CD4-positive, alpha-beta T cell treated with Interleukin-15 for 1 hour (primary cell): ENCODE results near the gene TRAF2.
A peak's percentile ranks its signal among the peaks of the same experiment; 100 is the strongest.

Experiments
- DNase-seq: peaks from one replicate; pipeline ENCODE4 v3.0.0-alpha.2; 2020

The TRAF2 gene

GRCh38 chr9:136952321-136952850 lies 66.1 kb downstream of the TRAF2 start:
- no peak for DNase-seq

- DNase-seq, result no peak
Observed at GRCh38 chr9:136952876-136953770, 66.8 kb downstream of the TRAF2 start.

DNA sequence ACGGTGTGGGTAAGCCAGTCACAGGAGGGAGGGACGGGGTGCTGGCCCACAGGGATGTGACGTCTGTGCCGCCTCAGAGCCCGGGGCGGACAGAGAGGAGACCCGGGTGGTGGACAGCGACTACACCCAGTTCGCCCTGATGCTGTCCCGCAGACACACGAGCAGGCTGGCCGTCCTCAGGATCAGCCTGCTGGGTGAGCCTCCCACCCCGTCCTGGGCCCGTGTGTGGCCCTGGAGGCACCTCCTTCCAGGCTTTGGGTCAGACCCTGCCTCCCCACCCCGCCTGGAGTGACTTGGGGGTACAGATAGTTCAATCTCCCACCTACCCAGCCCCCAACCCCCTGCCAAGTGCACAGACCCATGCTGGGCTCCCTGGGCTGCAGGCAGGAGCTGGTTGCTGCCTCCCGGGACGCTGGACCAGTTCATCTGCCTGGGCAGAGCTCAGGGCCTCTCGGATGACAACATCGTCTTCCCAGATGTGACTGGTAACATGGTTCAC lies 67.5 kb downstream of the TRAF2 start:
- no peak for DNase-seq

GRCh38 chr9:136954270-136955083 lies 68.2 kb downstream of the TRAF2 start:
- DNase-seq, result no peak

- no peak for DNase-seq
Observed at GRCh38 chr9:136955202-136955942, 69.1 kb downstream of the TRAF2 start.

GRCh38 chr9:136955943-136956335 lies 69.6 kb downstream of the TRAF2 start:
- no peak for DNase-seq

- DNase-seq, result no peak
Observed at GRCh38 chr9:136956604-136957003, 70.3 kb downstream of the TRAF2 start.

DNA sequence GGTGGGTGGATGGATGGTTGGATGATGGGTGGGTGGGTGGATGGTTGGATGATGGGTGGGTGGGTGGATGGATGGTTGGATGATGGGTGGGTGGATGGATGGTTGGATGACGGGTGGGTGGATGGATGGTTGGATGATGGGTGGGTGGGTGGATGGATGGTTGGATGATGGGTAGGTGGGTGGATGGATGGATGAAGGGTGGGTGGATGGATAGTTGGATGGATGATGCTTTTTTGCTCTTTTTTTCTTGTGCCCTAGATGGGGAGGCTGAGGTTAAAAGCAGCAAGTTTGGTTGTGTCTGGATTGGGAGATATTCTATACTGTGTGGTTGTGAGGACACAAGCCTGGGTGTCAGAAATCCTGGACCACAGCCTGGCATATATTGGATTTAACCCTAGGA lies 71.1 kb downstream of the TRAF2 start:
- no peak for DNase-seq

GRCh38 chr9:136957901-136958300 lies 71.6 kb downstream of the TRAF2 start:
- DNase-seq, result no peak

DNA sequence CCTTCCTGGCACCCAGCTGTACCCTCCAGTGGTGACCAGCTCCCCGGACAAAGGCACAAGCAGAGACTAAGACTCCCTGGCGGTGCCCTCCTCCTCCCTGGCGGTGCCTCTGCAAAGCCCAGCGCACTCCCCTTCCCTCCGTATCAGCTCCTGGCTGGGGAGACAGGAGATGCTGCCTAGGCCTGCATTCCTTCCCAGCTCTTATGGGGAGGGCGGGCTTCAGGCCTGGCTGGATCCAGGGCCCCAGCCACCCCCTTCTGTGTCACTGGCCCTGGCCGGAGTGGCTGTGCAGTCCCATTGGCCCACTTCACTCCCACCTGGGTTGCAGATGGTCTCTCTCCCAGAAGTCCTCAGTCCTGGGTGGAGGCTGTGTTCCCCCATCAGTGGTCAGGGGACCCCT lies 72.2 kb downstream of the TRAF2 start:
- DNase-seq, result no peak

DNA sequence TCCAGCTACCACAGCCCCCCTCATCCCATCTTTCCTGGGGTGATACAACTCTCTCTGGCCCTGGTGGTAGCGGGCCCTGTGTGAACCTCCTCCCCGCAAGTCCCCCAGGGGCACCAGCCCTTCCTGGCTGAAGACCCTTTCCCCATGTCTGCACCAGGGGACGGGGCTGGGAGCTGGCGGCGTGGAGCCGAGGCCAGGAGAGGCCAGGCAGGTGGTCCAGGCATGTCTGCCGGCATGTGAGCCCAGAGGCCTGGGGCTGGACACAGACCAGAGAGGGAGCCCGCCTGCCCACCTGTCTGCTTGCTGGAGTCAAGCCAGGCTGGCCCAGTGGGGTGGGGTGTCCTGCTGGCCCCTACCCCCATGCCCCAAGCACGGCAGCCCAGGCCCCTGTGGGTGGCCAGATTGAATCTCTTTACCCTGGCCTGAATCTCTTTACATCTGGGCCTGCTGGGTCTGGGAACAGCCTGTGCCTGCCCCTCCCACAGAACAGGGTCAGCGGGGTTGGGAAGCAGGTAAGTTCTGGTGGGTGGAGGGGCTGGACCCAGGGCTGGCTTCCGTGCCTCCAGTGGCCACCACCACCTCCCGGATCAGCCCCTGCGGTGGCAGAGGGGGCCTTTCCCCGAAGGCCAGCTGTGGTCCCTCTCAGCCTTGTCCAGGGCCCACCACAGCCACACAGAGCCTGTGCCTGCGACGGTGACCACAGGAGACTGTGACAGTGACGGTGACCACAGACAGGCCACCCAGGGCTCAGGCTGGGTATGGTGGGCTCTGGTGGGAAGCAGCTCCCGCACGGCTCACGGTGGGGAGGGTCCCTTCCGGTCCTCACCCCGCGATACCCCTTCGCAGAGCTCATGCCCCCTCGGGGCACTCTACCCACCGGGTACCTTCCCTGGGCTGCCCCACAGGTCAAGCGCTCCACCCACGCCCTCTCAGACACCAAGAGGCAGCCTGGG lies 72.9 kb downstream of the TRAF2 start:
- no peak for DNase-seq

GRCh38 chr9:136960212-136960937 lies 74.1 kb downstream of the TRAF2 start:
- DNase-seq, result peak; percentile 56

- DNase-seq, result no peak
Observed at GRCh38 chr9:136960938-136961275, 74.6 kb downstream of the TRAF2 start.

GRCh38 chr9:136961279-136962065 lies 75.2 kb downstream of the TRAF2 start:
- no peak for DNase-seq

DNA sequence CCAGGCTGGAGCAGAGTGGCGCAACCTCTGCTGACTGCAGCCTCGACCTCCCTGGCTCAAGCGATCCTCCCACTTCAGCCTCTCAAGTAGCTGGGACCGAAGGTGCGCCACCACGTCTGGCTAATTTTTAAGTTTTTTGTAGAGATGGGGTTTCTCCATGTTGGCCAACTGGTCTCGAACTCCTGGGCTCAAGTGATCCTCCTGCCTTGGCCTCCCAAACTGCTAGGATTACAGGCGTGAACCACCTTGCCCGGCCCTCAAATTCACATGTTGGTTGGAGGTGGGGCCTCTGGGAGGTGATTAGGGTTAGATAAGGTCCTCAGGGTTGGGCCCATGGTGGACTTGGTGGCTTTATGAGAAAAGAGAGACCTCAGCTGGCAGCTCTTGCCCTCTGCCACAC lies 75.8 kb downstream of the TRAF2 start:
- DNase-seq, result no peak

DNA sequence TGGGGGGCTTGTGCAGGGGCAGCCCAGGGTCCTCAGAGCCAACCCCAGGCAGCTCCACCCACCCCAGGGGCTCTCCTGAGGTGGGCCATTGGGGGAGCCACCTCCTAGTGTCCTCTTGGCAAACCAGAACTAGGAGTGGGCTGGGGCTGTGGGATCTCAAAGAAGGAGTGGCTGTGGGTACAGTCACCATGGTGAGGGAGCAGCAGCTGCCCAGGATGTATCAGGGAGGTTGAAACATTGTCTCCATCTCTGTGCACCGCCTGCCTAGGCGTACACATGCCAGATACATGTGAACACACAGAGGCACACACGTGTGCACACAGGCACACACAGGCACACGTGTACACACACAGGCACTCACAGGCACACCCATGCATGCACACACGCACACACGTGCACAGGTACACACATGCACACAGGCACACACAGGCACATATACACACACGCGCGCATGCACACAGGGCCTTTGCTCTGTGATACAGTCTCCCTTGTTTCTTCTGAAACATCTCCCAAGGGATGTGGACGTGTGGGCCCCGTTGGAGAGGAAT lies 76.5 kb downstream of the TRAF2 start:
- DNase-seq, result no peak

GRCh38 chr9:136963341-136963740 lies 77.0 kb downstream of the TRAF2 start:
- DNase-seq, result no peak

GRCh38 chr9:136963751-136964150 lies 77.4 kb downstream of the TRAF2 start:
- DNase-seq, result no peak

- DNase-seq, result no peak
Observed at GRCh38 chr9:136964171-136964689, 77.9 kb downstream of the TRAF2 start.
